ENCODE results near the gene AAMP.

- TF ChIP-seq POLR2A (IDR thresholded peaks at IDR 0.05) (no peak), CTCF (IDR thresholded peaks at IDR 0.05 in 8 of 11, conservative IDR thresholded peaks at IDR 0.05 in 3 of 11) (no peak)
Measured at GRCh38 chr2:218245214-218245613, 24.7 kb downstream of the AAMP start.

Measured in spleen (tissue), 7 donors.